ENCODE results near the gene YDJC. TPM values are rescaled to one million over a fixed set of nuclear protein-coding genes. Genes with fewer than 3 reads are reported as not detected.

The YDJC gene
- total and polyA plus RNA-seq, 9 of the 15 experiments (the other 6 are each of a cell fraction or from before 2014, with no cell fraction given) = 13.5 to 871 (median 164) TPM

DNA sequence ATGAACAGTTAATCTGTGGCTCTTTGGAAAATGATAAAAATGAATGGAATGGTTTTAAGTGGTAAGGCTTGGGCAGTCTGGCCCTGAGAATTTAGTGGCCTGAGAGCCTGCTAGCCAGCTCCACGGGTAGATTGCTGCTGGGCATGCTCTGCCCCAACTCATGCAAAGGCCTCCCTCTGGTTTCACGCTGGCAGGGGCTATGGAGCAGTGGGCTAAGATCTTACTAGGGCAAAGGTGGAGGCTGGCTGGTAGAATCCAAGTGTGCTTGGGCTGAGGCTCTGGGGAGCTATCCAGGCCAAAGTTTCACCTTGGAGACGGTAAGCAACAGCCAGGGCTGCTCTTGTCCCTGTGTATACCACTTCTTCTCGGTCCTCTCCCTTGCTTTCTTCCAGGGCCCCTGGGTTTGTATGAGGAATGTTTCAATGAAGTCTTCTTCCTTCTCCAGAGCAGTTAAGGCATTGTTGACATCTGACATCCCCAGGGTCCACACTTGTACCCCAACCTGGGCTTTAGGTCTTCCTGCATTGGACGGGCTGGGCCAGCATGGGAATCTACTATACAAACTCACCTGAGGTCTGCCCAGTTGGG lies 34.9 kb downstream of the YDJC start:
- intact Hi-C loops (cut with micrococcal nuclease) = loop anchor here (1.0 kb wide), 2 partner anchors 46 to 51 kb away; no protein-coding TSS in a partner anchor
- peaks cover 0 to 4% of the 10 kb centered on the region in 2 experiments; a peak in 3 of 5 replicates for H3K4me1 ChIP-seq (replicated peaks in 1 of 2; ENCODE audit: control insufficient read depth in 2 of 2, insufficient read depth in 2 of 2, low read length in 2 of 2)
- no peak overlapping the region for H3K9ac ChIP-seq (ENCODE audit: insufficient read depth in 1 of 2, low read depth in 2 of 2, low read length in 2 of 2)
- WGBS (ENCODE audit: insufficient coverage, low coverage, missing lambda C conversion rate) = 69% methylated on average over 5 of the region's 5 CpGs
- ATAC-seq (no peak), DNase-seq (ENCODE audit: extremely low read depth in 1 of 4, low spot score in 3 of 4) (no peak), FAIRE-seq (no peak)
- H3K9me3 ChIP-seq (replicated peaks; ENCODE audit: control insufficient read depth, insufficient read depth, low read depth, low read length) = no peaks in the 10 kb centered on the region
- H2AFZ ChIP-seq (ENCODE audit: low read depth, low read length) = no peak overlapping the region
- in situ Hi-C loops (cut with MboI) = no loop called here
- peaks cover 91% of the 10 kb centered on the region for H3K36me3 ChIP-seq (ENCODE audit: control insufficient read depth, insufficient read depth, low read length)
- no peak overlapping the region for H3K27ac ChIP-seq (ENCODE audit: extremely low read depth, low read depth, low read length)
- peaks cover 9% of the 10 kb centered on the region for H3K9me1 ChIP-seq (ENCODE audit: control insufficient read depth, insufficient read depth, low read length)
- ChIA-PET POLR2A (interaction anchor here (4.3 to 76.8 kb wide), 3 partner anchors 14 to 26 kb away, joined by 20 to 4622 read pairs (median 4622); partner anchors contain the start of genes CCDC116, SDF2L1 and YDJC), CTCF (ENCODE audit: low intra/inter-chr PET ratio) (interaction anchor here (0.6 to 2.3 kb wide), 5 partner anchors 47 to 118 kb away, joined by 4 to 23 read pairs (median 4); partner anchors contain the start of gene SDF2L1)
- H4K20me1 ChIP-seq (replicated peaks; ENCODE audit: control insufficient read depth, insufficient read depth, low read length) = peaks cover 59% of the 10 kb centered on the region
- BruUV-seq (replicated peaks) = TSS peak; percentile 21
- H3K27me3 ChIP-seq (ENCODE audit: control insufficient read depth in 2 of 2, insufficient read depth in 2 of 2, low read length in 2 of 2) = no peaks in the 10 kb centered on the region; a peak in 1 of 5 replicates
- H3K79me2 ChIP-seq (ENCODE audit: control insufficient read depth, insufficient read depth, low read length) = peaks cover 99% of the 10 kb centered on the region
- H3K4me3 ChIP-seq = no peak overlapping the region
- no peak overlapping the region for H3K4me2 ChIP-seq (ENCODE audit: insufficient read depth, low read length)
- TF ChIP-seq ZNF384 (IDR thresholded peaks at IDR 0.05; ENCODE audit: low read depth, low read length) = no peak
- no peak for TF ChIP-seq ZBTB8A (IDR thresholded peaks at IDR 0.05; ENCODE audit: partially characterized antibody)
- TF ChIP-seq TBL1XR1 (IDR thresholded peaks at IDR 0.05; ENCODE audit: low read length in 2 of 2) = 0 out of 4 replicates have a peak, but pooled peaks of 1 of the 2 experiments have one; percentile 19
- TF ChIP-seq POLR2AphosphoS5 (IDR thresholded peaks at IDR 0.05; ENCODE audit: control insufficient read depth, insufficient read depth, low read depth, low read length) = 0 out of 2 replicates have a peak, but pooled peaks have one; percentile 35
- TF ChIP-seq, protein P1, sequence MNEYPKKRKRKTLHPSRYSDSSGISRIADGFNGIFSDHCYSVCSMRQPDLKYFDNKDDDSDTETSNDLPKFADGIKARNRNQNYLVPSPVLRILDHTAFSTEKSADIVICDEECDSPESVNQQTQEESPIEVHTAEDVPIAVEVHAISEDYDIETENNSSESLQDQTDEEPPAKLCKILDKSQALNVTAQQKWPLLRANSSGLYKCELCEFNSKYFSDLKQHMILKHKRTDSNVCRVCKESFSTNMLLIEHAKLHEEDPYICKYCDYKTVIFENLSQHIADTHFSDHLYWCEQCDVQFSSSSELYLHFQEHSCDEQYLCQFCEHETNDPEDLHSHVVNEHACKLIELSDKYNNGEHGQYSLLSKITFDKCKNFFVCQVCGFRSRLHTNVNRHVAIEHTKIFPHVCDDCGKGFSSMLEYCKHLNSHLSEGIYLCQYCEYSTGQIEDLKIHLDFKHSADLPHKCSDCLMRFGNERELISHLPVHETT (CRISPR knock-in tag; conservative IDR thresholded peaks at IDR 0.05 in 1 of 2, IDR thresholded peaks at IDR 0.05 in 1 of 2) = peak in 1 of 2 experiments; percentile 76; a peak in 1 of 4 replicates
- TF ChIP-seq MAX (CRISPR knock-in tag; IDR thresholded peaks at IDR 0.05) = no peak
- no peak for TF ChIP-seq HMGN3 (IDR thresholded peaks at IDR 0.05; ENCODE audit: borderline replicate concordance, extremely low read depth, insufficient read length, low read depth, low read length)
- 0 out of 2 replicates have a peak, but pooled peaks have one; percentile 53 for TF ChIP-seq TAF15 (IDR thresholded peaks at IDR 0.05; ENCODE audit: low read depth, low read length)
- TF ChIP-seq, protein P2, sequence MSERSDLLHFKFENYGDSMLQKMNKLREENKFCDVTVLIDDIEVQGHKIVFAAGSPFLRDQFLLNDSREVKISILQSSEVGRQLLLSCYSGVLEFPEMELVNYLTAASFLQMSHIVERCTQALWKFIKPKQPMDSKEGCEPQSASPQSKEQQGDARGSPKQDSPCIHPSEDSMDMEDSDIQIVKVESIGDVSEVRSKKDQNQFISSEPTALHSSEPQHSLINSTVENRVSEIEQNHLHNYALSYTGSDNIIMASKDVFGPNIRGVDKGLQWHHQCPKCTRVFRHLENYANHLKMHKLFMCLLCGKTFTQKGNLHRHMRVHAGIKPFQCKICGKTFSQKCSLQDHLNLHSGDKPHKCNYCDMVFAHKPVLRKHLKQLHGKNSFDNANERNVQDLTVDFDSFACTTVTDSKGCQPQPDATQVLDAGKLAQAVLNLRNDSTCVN (CRISPR knock-in tag; IDR thresholded peaks at IDR 0.05) = no peak
- TF ChIP-seq SMC3 (conservative IDR thresholded peaks at IDR 0.05; ENCODE audit: insufficient read depth, low read depth, low read length) = 0 out of 2 replicates have a peak, but pooled peaks have one; percentile 9
- no peak for TF ChIP-seq MAFF (IDR thresholded peaks at IDR 0.05; ENCODE audit: low read length)
- TF ChIP-seq, protein P3, sequence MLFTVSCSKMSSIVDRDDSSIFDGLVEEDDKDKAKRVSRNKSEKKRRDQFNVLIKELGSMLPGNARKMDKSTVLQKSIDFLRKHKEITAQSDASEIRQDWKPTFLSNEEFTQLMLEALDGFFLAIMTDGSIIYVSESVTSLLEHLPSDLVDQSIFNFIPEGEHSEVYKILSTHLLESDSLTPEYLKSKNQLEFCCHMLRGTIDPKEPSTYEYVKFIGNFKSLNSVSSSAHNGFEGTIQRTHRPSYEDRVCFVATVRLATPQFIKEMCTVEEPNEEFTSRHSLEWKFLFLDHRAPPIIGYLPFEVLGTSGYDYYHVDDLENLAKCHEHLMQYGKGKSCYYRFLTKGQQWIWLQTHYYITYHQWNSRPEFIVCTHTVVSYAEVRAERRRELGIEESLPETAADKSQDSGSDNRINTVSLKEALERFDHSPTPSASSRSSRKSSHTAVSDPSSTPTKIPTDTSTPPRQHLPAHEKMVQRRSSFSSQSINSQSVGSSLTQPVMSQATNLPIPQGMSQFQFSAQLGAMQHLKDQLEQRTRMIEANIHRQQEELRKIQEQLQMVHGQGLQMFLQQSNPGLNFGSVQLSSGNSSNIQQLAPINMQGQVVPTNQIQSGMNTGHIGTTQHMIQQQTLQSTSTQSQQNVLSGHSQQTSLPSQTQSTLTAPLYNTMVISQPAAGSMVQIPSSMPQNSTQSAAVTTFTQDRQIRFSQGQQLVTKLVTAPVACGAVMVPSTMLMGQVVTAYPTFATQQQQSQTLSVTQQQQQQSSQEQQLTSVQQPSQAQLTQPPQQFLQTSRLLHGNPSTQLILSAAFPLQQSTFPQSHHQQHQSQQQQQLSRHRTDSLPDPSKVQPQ (CRISPR knock-in tag; IDR thresholded peaks at IDR 0.05; ENCODE audit: borderline replicate concordance) = no peak

All from K562 (cell line).